Smooth muscle cell (in vitro differentiated cells): ENCODE measurements around the gene RASGRP2. TPM values are rescaled to one million over a fixed set of nuclear protein-coding genes. Genes with fewer than 3 reads are reported as not detected.

ENCODE experiments used
- DNase-seq: peaks from one replicate; lab custom pipeline; 2025; ENCODE audit not compliant: unreplicated experiment; lab: John Stamatoyannopoulos, UW
- H2AFZ ChIP-seq: fragments of 200-600 bp; sonication (generic); 2 replicates; pipeline ENCODE4 v1.6.0; 2016; ENCODE audit warnings: antibody characterized with exemption, low read depth, mild to moderate bottlenecking
- H3F3A ChIP-seq: fragments of 200-600 bp; sonication (generic); 2 replicates; pipeline ENCODE4 v1.6.0; 2017; ENCODE audit warnings: antibody characterized with exemption, low read depth
- H3K27ac ChIP-seq: fragments of 200-600 bp; sonication (generic); 2 replicates; pipeline ENCODE4 v1.5.1; 2016; ENCODE audit warnings: low read depth, mild to moderate bottlenecking
- H3K27me3 ChIP-seq: fragments of 200-600 bp; sonication (generic); 2 replicates; pipeline ENCODE4 v1.6.1; 2016; ENCODE audit warnings: low read depth, mild to moderate bottlenecking
- H3K36me3 ChIP-seq: fragments of 200-600 bp; sonication (generic); 2 replicates; pipeline ENCODE4 v1.5.1; 2016; ENCODE audit warnings: low read depth
- H3K4me1 ChIP-seq: fragments of 200-600 bp; sonication (generic); 2 replicates; pipeline ENCODE4 v1.5.1; 2016; ENCODE audit warnings: low read depth
- H3K4me2 ChIP-seq: fragments of 200-600 bp; sonication (generic); 2 replicates; pipeline ENCODE4 v1.6.0; 2016; ENCODE audit warnings: mild to moderate bottlenecking
- H3K4me3 ChIP-seq: fragments of 200-600 bp; sonication (generic); 2 replicates; pipeline ENCODE4 v1.5.1; 2016; ENCODE audit warnings: mild to moderate bottlenecking
- H3K79me2 ChIP-seq: fragments of 200-600 bp; sonication (generic); 2 replicates; pipeline ENCODE4 v1.6.0; 2016; ENCODE audit warnings: low read depth, mild to moderate bottlenecking
- H3K9ac ChIP-seq: fragments of 200-600 bp; sonication (generic); 2 replicates; pipeline ENCODE4 v1.6.0; 2016; ENCODE audit warnings: low read depth
- H3K9me3 ChIP-seq: fragments of 200-600 bp; sonication (generic); replicated peaks from 2 replicates; pipeline ENCODE4 v1.5.1; 2016; ENCODE audit warnings: low read depth
- H4K20me1 ChIP-seq: fragments of 200-600 bp; sonication (generic); 2 replicates; pipeline ENCODE4 v1.6.0; 2016; ENCODE audit warnings: low read depth
- WGBS: methylation state at CpG from one replicate; pipeline ENCODE4 v1.1.7; 2016; ENCODE audit warnings: low lambda C conversion rate; 5-methylcytosine and 5-hydroxymethylcytosine counted together
- polyA plus RNA-seq: library from polyadenylated mRNA; unstranded; fragments of >200 nt; fragmentation: Nextera tagmentation; extraction: Ambion mirVana; gene quantifications from 2 replicates; pipeline ENCODE4 v1.2.1, GENCODE V29; 2016
- total RNA-seq: library from RNA; depleted of rRNA; stranded (reverse); fragments of >200 nt; gene quantifications from 2 replicates; pipeline ENCODE4 v1.2.3, GENCODE V29; 2014
- TF ChIP-seq, protein P1 (sequence below): fragments of 200-600 bp; sonication (generic); IDR thresholded peaks from 2 replicates; pipeline ENCODE4 v1.5.1; 2017; ENCODE audit warnings: borderline replicate concordance, mild to moderate bottlenecking, antibody characterized with exemption; ENCODE audit not compliant: insufficient read depth, poor library complexity, severe bottlenecking

The RASGRP2 gene
- total and polyA plus RNA-seq, 2 experiments from 2014 or later, result 0.78 to 2.9 TPM

DNA sequence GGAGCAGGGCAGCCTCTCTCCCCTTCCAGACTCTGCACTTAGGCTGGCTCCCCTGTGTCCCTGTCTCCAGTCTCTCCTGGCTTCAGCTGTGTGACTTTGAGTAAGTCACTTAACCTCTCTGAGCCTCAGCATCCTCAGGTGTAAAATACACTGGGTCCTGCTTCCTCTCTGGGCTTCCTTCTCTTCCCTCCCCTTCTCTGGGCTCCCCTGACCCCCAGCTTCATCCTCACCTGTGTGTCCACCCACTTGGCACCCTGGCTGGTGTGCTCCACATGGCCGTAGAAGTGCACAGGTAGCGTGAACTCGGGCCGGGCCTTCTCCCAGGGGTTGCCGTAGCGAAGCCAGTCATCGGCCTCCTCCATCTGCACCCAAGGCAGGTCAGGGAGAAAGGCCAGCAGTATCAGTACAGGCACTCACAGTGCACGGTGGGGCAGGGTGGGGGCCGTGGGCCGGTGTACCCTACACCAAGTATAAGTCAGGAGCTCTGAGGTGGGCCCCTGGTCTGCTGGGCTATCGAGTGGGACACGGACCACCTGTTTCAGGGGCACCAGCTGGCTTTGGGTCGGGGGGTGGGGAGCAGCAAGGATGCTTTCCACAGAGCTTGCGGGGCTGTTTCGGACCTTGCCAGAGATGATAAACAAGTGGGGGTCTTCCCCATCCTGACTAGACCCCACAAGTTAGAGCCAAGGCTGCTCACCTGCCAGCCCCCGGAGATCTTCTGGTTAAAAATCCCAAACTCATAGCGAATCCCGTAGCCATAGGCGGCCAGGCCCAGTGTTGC is 13.8 kb upstream of the RASGRP2 start:
- TF ChIP-seq, protein P1, sequence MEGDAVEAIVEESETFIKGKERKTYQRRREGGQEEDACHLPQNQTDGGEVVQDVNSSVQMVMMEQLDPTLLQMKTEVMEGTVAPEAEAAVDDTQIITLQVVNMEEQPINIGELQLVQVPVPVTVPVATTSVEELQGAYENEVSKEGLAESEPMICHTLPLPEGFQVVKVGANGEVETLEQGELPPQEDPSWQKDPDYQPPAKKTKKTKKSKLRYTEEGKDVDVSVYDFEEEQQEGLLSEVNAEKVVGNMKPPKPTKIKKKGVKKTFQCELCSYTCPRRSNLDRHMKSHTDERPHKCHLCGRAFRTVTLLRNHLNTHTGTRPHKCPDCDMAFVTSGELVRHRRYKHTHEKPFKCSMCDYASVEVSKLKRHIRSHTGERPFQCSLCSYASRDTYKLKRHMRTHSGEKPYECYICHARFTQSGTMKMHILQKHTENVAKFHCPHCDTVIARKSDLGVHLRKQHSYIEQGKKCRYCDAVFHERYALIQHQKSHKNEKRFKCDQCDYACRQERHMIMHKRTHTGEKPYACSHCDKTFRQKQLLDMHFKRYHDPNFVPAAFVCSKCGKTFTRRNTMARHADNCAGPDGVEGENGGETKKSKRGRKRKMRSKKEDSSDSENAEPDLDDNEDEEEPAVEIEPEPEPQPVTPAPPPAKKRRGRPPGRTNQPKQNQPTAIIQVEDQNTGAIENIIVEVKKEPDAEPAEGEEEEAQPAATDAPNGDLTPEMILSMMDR, result no peak
- Histone ChIP-seq H3K27me3 (no peaks in the 10 kb centered on the region), H3K9ac (no peak overlapping the region), H3K4me3 (no peak overlapping the region), H3K4me1 (peaks cover 13% of the 10 kb centered on the region), H2AFZ (no peak overlapping the region), H3K9me3 (no peaks in the 10 kb centered on the region), H3F3A (peaks cover 3% of the 10 kb centered on the region), H3K4me2 (no peak overlapping the region), H3K36me3 (no peaks in the 10 kb centered on the region), H3K79me2 (no peaks in the 10 kb centered on the region), H3K27ac (no peak overlapping the region), H4K20me1 (peaks cover 21% of the 10 kb centered on the region)
- 89% methylated on average over 19 of the region's 19 CpGs for WGBS
- DNase-seq, result no peak

DNA sequence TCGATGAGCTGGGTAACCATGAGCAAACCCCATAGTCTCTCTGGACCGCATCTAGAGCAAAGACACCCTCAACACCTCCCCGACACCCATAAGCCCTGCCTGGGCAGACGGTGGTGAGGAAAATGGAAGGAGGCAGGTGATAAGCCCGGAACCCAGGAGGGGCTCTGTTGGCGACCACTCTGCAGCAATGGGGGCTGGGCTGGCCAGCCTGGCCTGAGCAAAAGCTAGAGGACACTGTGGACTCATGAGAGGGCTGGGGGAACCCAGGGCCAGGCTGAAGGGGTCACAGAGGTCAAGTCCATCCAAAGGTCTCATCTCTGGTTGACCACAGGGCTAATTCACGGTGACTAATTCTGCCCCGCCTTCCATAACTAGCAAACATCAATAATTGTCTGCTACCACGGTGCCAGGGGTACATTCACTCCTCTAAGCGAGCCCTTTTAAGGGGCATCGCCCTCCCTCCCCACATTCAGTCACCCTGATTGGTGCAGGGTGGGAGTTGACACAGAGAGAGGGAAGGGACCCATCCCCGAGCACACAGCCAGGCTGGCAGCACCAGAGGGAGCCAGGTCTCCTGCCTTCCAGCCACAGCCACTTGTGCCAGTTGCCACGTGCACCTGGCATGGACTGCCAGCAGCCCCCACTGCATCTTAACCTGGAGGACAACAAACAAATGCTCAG is 11.9 kb upstream of the RASGRP2 start:
- Histone ChIP-seq H3K9ac (no peak overlapping the region), H3F3A (no peaks in the 10 kb centered on the region), H3K27me3 (no peaks in the 10 kb centered on the region), H2AFZ (no peak overlapping the region), H3K79me2 (no peaks in the 10 kb centered on the region), H3K9me3 (no peaks in the 10 kb centered on the region), H3K4me2 (no peak overlapping the region), H4K20me1 (peaks cover 8% of the 10 kb centered on the region), H3K4me1 (peaks cover 13% of the 10 kb centered on the region), H3K27ac (no peak overlapping the region), H3K36me3 (no peaks in the 10 kb centered on the region), H3K4me3 (no peak overlapping the region)
- WGBS, result 91% methylated on average over 13 of the region's 13 CpGs
- TF ChIP-seq, protein P1, result no peak
- no peak for DNase-seq

DNA sequence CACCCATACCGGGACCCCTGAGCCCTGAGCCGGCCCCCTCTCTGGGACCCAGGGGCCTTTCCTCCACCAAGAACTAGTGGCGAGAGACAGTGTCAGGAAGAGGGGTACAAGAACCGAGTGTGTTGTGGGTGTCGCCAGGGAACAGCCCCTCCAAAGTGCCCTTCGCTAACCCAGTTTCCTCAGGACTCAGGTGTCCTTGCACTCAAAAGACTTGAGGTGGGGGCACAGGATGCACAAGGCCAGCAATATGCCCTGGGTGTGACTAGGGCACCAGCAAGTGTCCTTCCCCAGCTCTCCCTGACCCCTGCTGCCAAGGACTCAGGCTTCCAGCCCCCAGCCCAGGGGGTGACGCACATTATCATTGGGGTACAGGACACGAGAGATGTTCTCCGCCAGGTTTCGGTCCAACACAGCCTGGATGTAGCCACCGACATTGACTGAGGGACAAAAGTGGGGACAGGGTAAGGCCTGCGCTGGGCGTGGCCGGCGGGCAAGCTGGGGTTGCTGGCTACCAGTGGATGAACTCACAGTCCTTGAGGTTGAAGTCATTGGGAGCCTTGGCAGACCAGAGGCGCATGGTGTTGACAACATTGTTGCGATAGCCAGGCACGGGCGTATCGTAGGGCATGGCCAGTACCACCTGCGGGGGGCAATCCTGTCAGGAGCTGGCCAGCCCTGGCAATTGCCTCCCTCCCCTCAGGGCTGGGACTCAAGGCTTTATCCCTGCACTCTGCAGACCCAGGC is 11.1 kb upstream of the RASGRP2 start:
- Histone ChIP-seq H3K9me3 (no peaks in the 10 kb centered on the region), H3F3A (no peaks in the 10 kb centered on the region), H3K4me2 (no peak overlapping the region), H3K4me3 (no peak overlapping the region), H3K79me2 (no peaks in the 10 kb centered on the region), H3K27ac (no peak overlapping the region), H3K4me1 (peaks cover 7% of the 10 kb centered on the region), H3K9ac (no peak overlapping the region), H4K20me1 (peaks cover 1% of the 10 kb centered on the region), H3K36me3 (no peaks in the 10 kb centered on the region), H2AFZ (no peak overlapping the region), H3K27me3 (no peaks in the 10 kb centered on the region)
- no peak for DNase-seq
- TF ChIP-seq, protein P1, result no peak
- 95% methylated on average over 21 of the region's 21 CpGs for WGBS
